Measurements from ENCODE around the gene NDUFS6. TPM values are rescaled to one million over a fixed set of nuclear protein-coding genes. Genes with fewer than 3 reads are reported as not detected.

Gene NDUFS6
- total and polyA plus RNA-seq, 2 of the 8 experiments (the other 6 are each of a cell fraction or from before 2014, with no cell fraction given) = 72.7 to 191 TPM

- no peak overlapping the region for H2AFZ ChIP-seq (ENCODE audit: low read length)
- no peak overlapping the region for H3K4me2 ChIP-seq (ENCODE audit: insufficient read depth in 1 of 2, low read depth in 2 of 2, low read length in 2 of 2)
- H3K4me3 ChIP-seq (ENCODE audit: extremely low read depth in 1 of 4, insufficient read depth in 2 of 4, low read depth in 3 of 4, low read length in 4 of 4) = no peak overlapping the region
- no peak overlapping the region for H4K5ac ChIP-seq (ENCODE audit: insufficient read length, low read depth, low read length)
- no peaks in the 10 kb centered on the region for H3K79me2 ChIP-seq (ENCODE audit: control insufficient read depth in 1 of 2, insufficient read depth in 2 of 2, low read length in 2 of 2)
- no peak overlapping the region for H3K56ac ChIP-seq (replicated peaks; ENCODE audit: insufficient read length, low read depth, low read length)
- H2AK5ac ChIP-seq (ENCODE audit: low read depth, low read length) = no peak overlapping the region
- no peak overlapping the region for H3K4ac ChIP-seq (replicated peaks; ENCODE audit: insufficient read length, low read depth, low read length)
- H4K8ac ChIP-seq (ENCODE audit: extremely low read depth, insufficient read depth, low read length) = no peak overlapping the region
- H3K27me3 ChIP-seq (replicated peaks in 1 of 4; ENCODE audit: control insufficient read depth in 3 of 4, extremely low read depth in 1 of 4, insufficient read depth in 3 of 4, low read length in 3 of 4) = no peaks in the 10 kb centered on the region
- no peak overlapping the region for H3K27ac ChIP-seq (ENCODE audit: low read depth, low read length)
- no peak overlapping the region for H3K9ac ChIP-seq (replicated peaks in 1 of 4; ENCODE audit: extremely low read depth in 1 of 4, low read depth in 3 of 4, low read length in 3 of 4)
- no peaks in the 10 kb centered on the region for H3K9me3 ChIP-seq (ENCODE audit: insufficient read depth in 2 of 2, low read depth in 1 of 2, low read length in 1 of 2)
- DNase-seq (ENCODE audit: low read depth in 1 of 2, low spot score in 2 of 2) = no peak
- no peaks in the 10 kb centered on the region for H3K23me2 ChIP-seq (ENCODE audit: low read depth, low read length)
- no peak overlapping the region for H2BK120ac ChIP-seq (replicated peaks; ENCODE audit: low read depth, low read length)
- no peak for TF ChIP-seq SIRT6 (IDR thresholded peaks at IDR 0.05; ENCODE audit: low read length)
- TF ChIP-seq KDM1A (IDR thresholded peaks at IDR 0.05; ENCODE audit: borderline replicate concordance, low read length) = no peak
- H3K18ac ChIP-seq (ENCODE audit: extremely low read depth, low read length) = no peak overlapping the region
- no peak overlapping the region for H2BK5ac ChIP-seq (ENCODE audit: low read depth, low read length)
- no peak overlapping the region for H2BK15ac ChIP-seq (ENCODE audit: low read length)
- H4K91ac ChIP-seq (replicated peaks; ENCODE audit: insufficient read length, low read length) = no peak overlapping the region
- no peaks in the 10 kb centered on the region for H3K36me3 ChIP-seq (ENCODE audit: control insufficient read depth in 2 of 4, insufficient read depth in 4 of 4, low read length in 3 of 4)
- no peak overlapping the region for H2BK12ac ChIP-seq (ENCODE audit: low read depth, low read length)
- no peaks in the 10 kb centered on the region for H3K79me1 ChIP-seq (ENCODE audit: low read depth, low read length)
- peaks cover 3 to 22% (median 4%) of the 10 kb centered on the region in 4 experiments for H3K4me1 ChIP-seq (replicated peaks in 1 of 4; ENCODE audit: control insufficient read depth in 3 of 4, insufficient read depth in 4 of 4, low read length in 3 of 4)
- H3K23ac ChIP-seq (ENCODE audit: insufficient read length) = no peak overlapping the region
- no peak overlapping the region for H2BK20ac ChIP-seq (ENCODE audit: low read length)
- CTCF ChIA-PET (ENCODE audit: partially characterized antibody) = interaction anchor here (1.3 kb wide), 1 partner anchor 18 kb away, joined by 3 read pairs; no protein-coding TSS in a partner anchor
- no peaks in the 10 kb centered on the region for H4K20me1 ChIP-seq (replicated peaks in 1 of 2; ENCODE audit: control insufficient read depth in 1 of 2, insufficient read depth in 2 of 2, low read length in 2 of 2)
- FAIRE-seq = no peak
- H3K14ac ChIP-seq (ENCODE audit: insufficient read length) = no peak overlapping the region
- POLR2A ChIA-PET (ENCODE audit: partially characterized antibody) = no interaction called here
- 87% methylated on average over 22 of the region's 23 CpGs; no CpG with 5 or more reads in 1 of the 2 experiments for WGBS, 2 experiments (ENCODE audit: extremely low coverage in 1 of 2, insufficient coverage in 1 of 2, insufficient read length in 1 of 2, insufficient replicate concordance in 2 of 2, low coverage in 1 of 2, low lambda C conversion rate in 2 of 2, missing lambda C conversion rate in 1 of 2)
Measured at GRCh38 chr5:1836176-1836890, 35.1 kb downstream of the NDUFS6 start.
